ENCODE results near the gene TRIM17. TPM values are rescaled to one million over a fixed set of nuclear protein-coding genes. Genes with fewer than 3 reads are reported as not detected.

Gene TRIM17
- total and polyA plus RNA-seq, 2 experiments from 2014 or later, result 0.86 to 1.1 TPM

- H3K4me1 ChIP-seq (ENCODE audit: insufficient read depth), result no peaks in the 10 kb centered on the region
- H3K27me3 Mint-ChIP-seq (ENCODE audit: insufficient read depth, low read depth, poor library complexity), result peaks cover 6% of the 10 kb centered on the region
- no peaks in the 10 kb centered on the region for H3K9me3 Mint-ChIP-seq
- no peaks in the 10 kb centered on the region for H3F3A ChIP-seq (replicated peaks; ENCODE audit: low read depth)
- no peak overlapping the region for H3K27ac ChIP-seq (ENCODE audit: low read depth)
- no peaks in the 10 kb centered on the region for H3K36me3 ChIP-seq (ENCODE audit: insufficient read depth)
- TF ChIP-seq ZNF114 (CRISPR knock-in tag; IDR thresholded peaks at IDR 0.05), result no peak
- TF ChIP-seq STAT1 (IDR thresholded peaks at IDR 0.05; ENCODE audit: unreplicated experiment), result no peak
- TF ChIP-seq ZNF331 (CRISPR knock-in tag; IDR thresholded peaks at IDR 0.05; ENCODE audit: low read depth), result no peak
- no peak for TF ChIP-seq REST (IDR thresholded peaks at IDR 0.05; ENCODE audit: unreplicated experiment)
- TF ChIP-seq ETS1 (IDR thresholded peaks at IDR 0.05), result no peak
- TF ChIP-seq EZH2 (IDR thresholded peaks at IDR 0.05; ENCODE audit: low read depth, unreplicated experiment), result no peak
- no peak for TF ChIP-seq EZH2phosphoT487 (IDR thresholded peaks at IDR 0.05; ENCODE audit: unreplicated experiment)
- TF ChIP-seq POLR2AphosphoS5 (IDR thresholded peaks at IDR 0.05; ENCODE audit: low read depth), result no peak
- DNase-seq (ENCODE audit: low spot score), result no peak
- no peaks in the 10 kb centered on the region for H3K27me3 ChIP-seq (ENCODE audit: insufficient read depth)
- H3K4me3 ChIP-seq, result no peak overlapping the region
- H3K36me3 Mint-ChIP-seq (ENCODE audit: low read depth), result no peaks in the 10 kb centered on the region
- H3K27ac Mint-ChIP-seq, result no peak overlapping the region
- ATAC-seq, result no peak
- no peaks in the 10 kb centered on the region for H3K79me2 ChIP-seq (replicated peaks; ENCODE audit: insufficient read depth)
- H2AFZ ChIP-seq, result no peak overlapping the region
- no peaks in the 10 kb centered on the region for H4K20me1 ChIP-seq (replicated peaks; ENCODE audit: insufficient read depth)
- H3K9me2 ChIP-seq (ENCODE audit: insufficient read depth), result no peaks in the 10 kb centered on the region
- H3K4me1 Mint-ChIP-seq, result peaks cover 5% of the 10 kb centered on the region; the same call in 1 of the 3 replicates
- H3K4me3 Mint-ChIP-seq, result no peak overlapping the region
- H3K4me2 ChIP-seq, result no peak overlapping the region
Measured at GRCh38 chr1:228366062-228366865, 50.4 kb downstream of the TRIM17 start.

- Histone ChIP-seq H3K9me2 (ENCODE audit: insufficient read depth) (no peaks in the 10 kb centered on the region), H3F3A (replicated peaks; ENCODE audit: low read depth) (no peaks in the 10 kb centered on the region), H3K27me3 (ENCODE audit: insufficient read depth) (no peaks in the 10 kb centered on the region), H3K4me3 (no peak overlapping the region), H3K27ac (ENCODE audit: low read depth) (no peak overlapping the region), H3K36me3 (ENCODE audit: insufficient read depth) (no peaks in the 10 kb centered on the region), H4K20me1 (replicated peaks; ENCODE audit: insufficient read depth) (no peaks in the 10 kb centered on the region), H3K4me2 (no peak overlapping the region), H3K79me2 (replicated peaks; ENCODE audit: insufficient read depth) (no peaks in the 10 kb centered on the region), H2AFZ (no peak overlapping the region), H3K4me1 (ENCODE audit: insufficient read depth) (no peaks in the 10 kb centered on the region)
- no peaks in the 10 kb centered on the region for H3K9me3 Mint-ChIP-seq
- ATAC-seq, result no peak
- H3K27ac Mint-ChIP-seq, result no peak overlapping the region
- no peak overlapping the region for H3K4me3 Mint-ChIP-seq
- peaks cover 4% of the 10 kb centered on the region for H3K27me3 Mint-ChIP-seq (ENCODE audit: insufficient read depth, low read depth, poor library complexity)
- no peak for DNase-seq (ENCODE audit: low spot score)
- H3K36me3 Mint-ChIP-seq (ENCODE audit: low read depth), result no peaks in the 10 kb centered on the region
- peaks cover 5% of the 10 kb centered on the region; the same call in 1 of the 3 replicates for H3K4me1 Mint-ChIP-seq
- TF ChIP-seq ZNF331 (CRISPR knock-in tag; IDR thresholded peaks at IDR 0.05; ENCODE audit: low read depth) (no peak), CTCF (conservative IDR thresholded peaks at IDR 0.05; ENCODE audit: low read depth in 2 of 2) (no peak), NANOG (IDR thresholded peaks at IDR 0.05; ENCODE audit: borderline replicate concordance) (no peak), REST (IDR thresholded peaks at IDR 0.05; ENCODE audit: unreplicated experiment) (no peak), STAT1 (IDR thresholded peaks at IDR 0.05; ENCODE audit: unreplicated experiment) (no peak), POLR2AphosphoS5 (IDR thresholded peaks at IDR 0.05; ENCODE audit: low read depth) (no peak), ETS1 (IDR thresholded peaks at IDR 0.05) (no peak)
Measured at GRCh38 chr1:228365271-228366061, 51.2 kb downstream of the TRIM17 start.
